Measurements from ENCODE around the gene PTH1R. TPM values are rescaled to one million over a fixed set of nuclear protein-coding genes. Genes with fewer than 3 reads are reported as not detected.

PTH1R gene
- total and polyA plus RNA-seq, 10 of the 15 experiments (the other 5 are each of a cell fraction or from before 2014, with no cell fraction given), result not detected

DNA sequence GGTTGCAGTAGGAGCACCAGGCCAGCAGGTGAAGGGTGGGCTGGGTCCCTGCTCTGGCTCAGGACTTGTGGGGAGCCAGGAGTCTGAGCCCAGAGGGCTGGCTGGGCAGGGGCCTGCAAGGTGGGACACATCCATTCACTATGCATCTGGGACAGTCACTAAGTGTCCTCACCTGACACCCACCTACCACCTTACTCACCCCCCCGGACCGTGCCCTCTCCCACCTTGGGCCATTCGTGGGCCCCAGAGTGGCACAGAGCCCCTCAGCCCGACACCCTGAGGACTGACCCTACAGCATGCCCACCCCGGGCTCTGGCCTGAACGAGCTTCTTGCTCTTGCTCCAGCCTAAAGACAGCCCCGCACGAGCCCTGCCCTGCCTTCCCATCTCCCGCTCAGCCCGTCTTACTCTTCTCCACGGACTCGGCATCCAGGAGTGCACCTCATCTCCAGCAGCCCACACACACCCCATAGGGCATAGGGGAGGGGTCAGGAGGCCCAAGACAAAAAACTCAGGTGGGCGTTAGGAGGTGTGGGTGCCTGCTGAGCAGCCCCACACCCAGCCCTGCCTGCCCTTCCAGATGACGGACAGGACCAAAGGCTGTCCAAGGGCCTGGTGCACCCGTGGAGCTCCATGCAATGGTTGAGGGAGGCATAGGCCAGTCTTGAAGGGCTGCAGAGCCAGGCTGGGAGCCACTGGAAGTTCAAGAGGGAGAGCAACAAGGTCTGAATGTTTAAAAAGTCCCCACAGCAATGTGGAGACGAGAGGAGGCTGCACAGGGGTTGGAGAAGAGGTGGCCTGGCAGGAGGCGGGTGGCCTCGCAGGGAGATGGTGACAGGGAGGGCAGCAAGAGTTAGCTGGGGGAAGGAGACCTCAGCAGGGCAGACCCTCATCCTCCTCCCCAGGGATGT, 27.0 kb downstream of the PTH1R start (continued):
- TF ChIP-seq, protein P1, sequence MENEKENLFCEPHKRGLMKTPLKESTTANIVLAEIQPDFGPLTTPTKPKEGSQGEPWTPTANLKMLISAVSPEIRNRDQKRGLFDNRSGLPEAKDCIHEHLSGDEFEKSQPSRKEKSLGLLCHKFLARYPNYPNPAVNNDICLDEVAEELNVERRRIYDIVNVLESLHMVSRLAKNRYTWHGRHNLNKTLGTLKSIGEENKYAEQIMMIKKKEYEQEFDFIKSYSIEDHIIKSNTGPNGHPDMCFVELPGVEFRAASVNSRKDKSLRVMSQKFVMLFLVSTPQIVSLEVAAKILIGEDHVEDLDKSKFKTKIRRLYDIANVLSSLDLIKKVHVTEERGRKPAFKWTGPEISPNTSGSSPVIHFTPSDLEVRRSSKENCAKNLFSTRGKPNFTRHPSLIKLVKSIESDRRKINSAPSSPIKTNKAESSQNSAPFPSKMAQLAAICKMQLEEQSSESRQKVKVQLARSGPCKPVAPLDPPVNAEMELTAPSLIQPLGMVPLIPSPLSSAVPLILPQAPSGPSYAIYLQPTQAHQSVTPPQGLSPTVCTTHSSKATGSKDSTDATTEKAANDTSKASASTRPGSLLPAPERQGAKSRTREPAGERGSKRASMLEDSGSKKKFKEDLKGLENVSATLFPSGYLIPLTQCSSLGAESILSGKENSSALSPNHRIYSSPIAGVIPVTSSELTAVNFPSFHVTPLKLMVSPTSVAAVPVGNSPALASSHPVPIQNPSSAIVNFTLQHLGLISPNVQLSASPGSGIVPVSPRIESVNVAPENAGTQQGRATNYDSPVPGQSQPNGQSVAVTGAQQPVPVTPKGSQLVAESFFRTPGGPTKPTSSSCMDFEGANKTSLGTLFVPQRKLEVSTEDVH (IDR thresholded peaks at IDR 0.05; ENCODE audit: low read depth, partially characterized antibody), result no peak
- TF ChIP-seq JUND (IDR thresholded peaks at IDR 0.05; ENCODE audit: low read depth, low read length), result no peak
- no peak for TF ChIP-seq ASH2L (IDR thresholded peaks at IDR 0.05; ENCODE audit: borderline replicate concordance, low read depth)
- TF ChIP-seq, protein P2, sequence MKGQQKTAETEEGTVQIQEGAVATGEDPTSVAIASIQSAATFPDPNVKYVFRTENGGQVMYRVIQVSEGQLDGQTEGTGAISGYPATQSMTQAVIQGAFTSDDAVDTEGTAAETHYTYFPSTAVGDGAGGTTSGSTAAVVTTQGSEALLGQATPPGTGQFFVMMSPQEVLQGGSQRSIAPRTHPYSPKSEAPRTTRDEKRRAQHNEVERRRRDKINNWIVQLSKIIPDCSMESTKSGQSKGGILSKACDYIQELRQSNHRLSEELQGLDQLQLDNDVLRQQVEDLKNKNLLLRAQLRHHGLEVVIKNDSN (IDR thresholded peaks at IDR 0.05; ENCODE audit: borderline replicate concordance, extremely low read length, insufficient read depth, low read depth, low read length), result no peak
- TF ChIP-seq BACH1 (IDR thresholded peaks at IDR 0.05; ENCODE audit: borderline replicate concordance), result no peak
- TF ChIP-seq, protein P3, sequence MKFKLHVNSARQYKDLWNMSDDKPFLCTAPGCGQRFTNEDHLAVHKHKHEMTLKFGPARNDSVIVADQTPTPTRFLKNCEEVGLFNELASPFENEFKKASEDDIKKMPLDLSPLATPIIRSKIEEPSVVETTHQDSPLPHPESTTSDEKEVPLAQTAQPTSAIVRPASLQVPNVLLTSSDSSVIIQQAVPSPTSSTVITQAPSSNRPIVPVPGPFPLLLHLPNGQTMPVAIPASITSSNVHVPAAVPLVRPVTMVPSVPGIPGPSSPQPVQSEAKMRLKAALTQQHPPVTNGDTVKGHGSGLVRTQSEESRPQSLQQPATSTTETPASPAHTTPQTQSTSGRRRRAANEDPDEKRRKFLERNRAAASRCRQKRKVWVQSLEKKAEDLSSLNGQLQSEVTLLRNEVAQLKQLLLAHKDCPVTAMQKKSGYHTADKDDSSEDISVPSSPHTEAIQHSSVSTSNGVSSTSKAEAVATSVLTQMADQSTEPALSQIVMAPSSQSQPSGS (IDR thresholded peaks at IDR 0.05; ENCODE audit: low read length), result no peak
- no peak for TF ChIP-seq BHLHE40 (IDR thresholded peaks at IDR 0.05; ENCODE audit: borderline replicate concordance in 1 of 2, low read depth in 2 of 2, low read length in 1 of 2)
- TF ChIP-seq IRF4 (IDR thresholded peaks at IDR 0.05; ENCODE audit: low read depth, low read length), result no peak

Data from GM12878 (cell line).